Measurements from ENCODE around the gene APOBEC2. TPM values are rescaled to one million over a fixed set of nuclear protein-coding genes. Genes with fewer than 3 reads are reported as not detected.

The APOBEC2 gene
- total and polyA plus RNA-seq, 2 of the 4 experiments (the other 2 are of a cell fraction) = not detected

DNA sequence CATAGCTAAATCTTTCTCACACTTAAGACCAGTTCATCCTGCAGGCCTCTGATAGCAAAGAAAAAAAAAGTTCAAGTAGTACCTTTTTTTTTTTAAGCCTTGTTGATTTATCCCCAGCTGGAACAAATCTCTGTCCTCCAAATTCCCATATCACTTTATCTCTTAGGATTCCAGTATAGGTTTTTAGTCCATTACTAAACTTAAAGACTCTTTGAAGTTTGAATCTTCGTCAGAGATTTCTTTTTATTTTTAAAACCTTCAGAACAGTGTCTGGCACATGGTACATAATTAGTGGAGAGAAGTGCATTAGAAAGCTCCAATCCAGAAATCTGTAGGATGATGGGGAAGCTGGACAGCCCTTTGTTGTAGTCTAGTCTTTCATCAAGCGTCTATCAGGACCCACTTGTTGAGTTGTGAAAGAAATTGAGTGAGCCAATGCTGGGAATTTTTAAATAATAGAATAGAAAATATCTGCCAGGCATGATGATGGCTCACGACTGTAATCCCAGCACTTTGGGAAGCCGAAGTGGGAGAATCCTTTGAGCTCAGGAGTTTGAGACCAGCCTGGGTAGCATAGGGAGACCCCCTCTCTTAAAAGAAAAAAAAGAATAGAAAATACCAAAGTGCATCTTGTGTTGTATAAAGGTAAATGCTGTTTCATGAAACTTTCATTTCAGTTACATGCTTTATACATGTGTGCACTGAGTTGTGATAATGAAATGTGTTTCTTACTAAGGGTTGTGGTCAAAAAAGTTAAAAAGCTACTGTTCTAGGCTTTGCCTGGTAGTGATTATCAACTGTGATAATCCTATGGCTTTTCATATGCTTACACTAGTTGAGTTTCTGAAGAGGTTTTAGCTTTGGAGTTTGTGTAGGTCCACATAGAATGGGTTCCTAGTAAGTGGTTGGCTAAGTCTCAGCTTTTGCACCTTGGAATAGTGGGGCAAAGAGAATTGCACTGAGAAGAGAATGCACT is 22.9 kb downstream of the APOBEC2 start:
- Histone ChIP-seq H4K5ac (ENCODE audit: low read depth, low read length) (no peak overlapping the region), H2BK20ac (ENCODE audit: low read depth, low read length) (no peak overlapping the region), H3K9me1 (ENCODE audit: insufficient read depth, low read length) (peaks cover 6% of the 10 kb centered on the region), H2BK5ac (ENCODE audit: low read depth, low read length, poor library complexity, severe bottlenecking) (no peak overlapping the region), H3K14ac (replicated peaks; ENCODE audit: low read depth, low read length) (no peak overlapping the region), H3K4ac (ENCODE audit: low read depth, low read length) (no peak overlapping the region), H3K23ac (ENCODE audit: low read depth, low read length) (no peak overlapping the region), H4K91ac (ENCODE audit: insufficient read depth, low read depth, low read length) (no peak overlapping the region), H2BK120ac (ENCODE audit: low read depth, low read length) (no peak overlapping the region), H3K27ac (ENCODE audit: insufficient read depth, low read length) (no peak overlapping the region), H3K36me3 (ENCODE audit: control insufficient read depth, insufficient read depth, low read length) (peaks cover 7% of the 10 kb centered on the region), H3K9ac (ENCODE audit: low read depth, low read length) (no peak overlapping the region), H3K18ac (ENCODE audit: low read depth, low read length) (no peak overlapping the region), H4K20me1 (ENCODE audit: insufficient read depth, low read length) (peaks cover 10% of the 10 kb centered on the region), H3K4me3 (ENCODE audit: insufficient read depth, low read depth, low read length) (no peak overlapping the region), H2AK9ac (replicated peaks; ENCODE audit: low read depth, low read length, poor library complexity) (no peak overlapping the region), H3K27me3 (ENCODE audit: control insufficient read depth, insufficient read depth, low read length) (no peaks in the 10 kb centered on the region), H3K79me1 (ENCODE audit: low read depth in 1 of 2, low read length in 2 of 2) (peaks cover 24 to 34% of the 10 kb centered on the region in 2 experiments), H2AFZ (replicated peaks; ENCODE audit: low read length, poor library complexity) (no peak overlapping the region), H3K4me1 (ENCODE audit: control insufficient read depth, insufficient read depth, low read length) (peaks cover 3% of the 10 kb centered on the region), H4K8ac (ENCODE audit: low read depth in 2 of 2, low read length in 2 of 2) (no peak overlapping the region), H2BK15ac (ENCODE audit: low read depth, low read length) (no peak overlapping the region), H3K4me2 (ENCODE audit: low read depth, low read length) (no peak overlapping the region), H2AK5ac (ENCODE audit: low read depth, low read length) (no peak overlapping the region), H3K9me3 (ENCODE audit: control insufficient read depth, insufficient read depth, low read length) (no peaks in the 10 kb centered on the region), H3K56ac (ENCODE audit: extremely low read depth, insufficient read depth, low read length) (no peak overlapping the region)
- TF ChIP-seq RCOR1 (IDR thresholded peaks at IDR 0.05; ENCODE audit: insufficient replicate concordance, low read length) = no peak
- TF ChIP-seq, protein P1, sequence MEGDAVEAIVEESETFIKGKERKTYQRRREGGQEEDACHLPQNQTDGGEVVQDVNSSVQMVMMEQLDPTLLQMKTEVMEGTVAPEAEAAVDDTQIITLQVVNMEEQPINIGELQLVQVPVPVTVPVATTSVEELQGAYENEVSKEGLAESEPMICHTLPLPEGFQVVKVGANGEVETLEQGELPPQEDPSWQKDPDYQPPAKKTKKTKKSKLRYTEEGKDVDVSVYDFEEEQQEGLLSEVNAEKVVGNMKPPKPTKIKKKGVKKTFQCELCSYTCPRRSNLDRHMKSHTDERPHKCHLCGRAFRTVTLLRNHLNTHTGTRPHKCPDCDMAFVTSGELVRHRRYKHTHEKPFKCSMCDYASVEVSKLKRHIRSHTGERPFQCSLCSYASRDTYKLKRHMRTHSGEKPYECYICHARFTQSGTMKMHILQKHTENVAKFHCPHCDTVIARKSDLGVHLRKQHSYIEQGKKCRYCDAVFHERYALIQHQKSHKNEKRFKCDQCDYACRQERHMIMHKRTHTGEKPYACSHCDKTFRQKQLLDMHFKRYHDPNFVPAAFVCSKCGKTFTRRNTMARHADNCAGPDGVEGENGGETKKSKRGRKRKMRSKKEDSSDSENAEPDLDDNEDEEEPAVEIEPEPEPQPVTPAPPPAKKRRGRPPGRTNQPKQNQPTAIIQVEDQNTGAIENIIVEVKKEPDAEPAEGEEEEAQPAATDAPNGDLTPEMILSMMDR (conservative IDR thresholded peaks at IDR 0.05; ENCODE audit: low read depth, low read length) = no peak
- TF ChIP-seq FOS (IDR thresholded peaks at IDR 0.05; ENCODE audit: low read depth, low read length) = no peak
- no peak for TF ChIP-seq BHLHE40 (IDR thresholded peaks at IDR 0.05; ENCODE audit: low read depth, low read length)
- no peak for TF ChIP-seq CHD1 (IDR thresholded peaks at IDR 0.05; ENCODE audit: low read depth, low read length)
- TF ChIP-seq POLR2A (IDR thresholded peaks at IDR 0.05; ENCODE audit: low read depth, low read length) = no peak
- no peak for TF ChIP-seq SMC3 (IDR thresholded peaks at IDR 0.05; ENCODE audit: low read depth, low read length)
- TF ChIP-seq RFX5 (IDR thresholded peaks at IDR 0.05; ENCODE audit: low read depth, low read length) = no peak
- no peak for TF ChIP-seq NFE2L2 (IDR thresholded peaks at IDR 0.05; ENCODE audit: low read depth, low read length)
- TF ChIP-seq, protein P2, sequence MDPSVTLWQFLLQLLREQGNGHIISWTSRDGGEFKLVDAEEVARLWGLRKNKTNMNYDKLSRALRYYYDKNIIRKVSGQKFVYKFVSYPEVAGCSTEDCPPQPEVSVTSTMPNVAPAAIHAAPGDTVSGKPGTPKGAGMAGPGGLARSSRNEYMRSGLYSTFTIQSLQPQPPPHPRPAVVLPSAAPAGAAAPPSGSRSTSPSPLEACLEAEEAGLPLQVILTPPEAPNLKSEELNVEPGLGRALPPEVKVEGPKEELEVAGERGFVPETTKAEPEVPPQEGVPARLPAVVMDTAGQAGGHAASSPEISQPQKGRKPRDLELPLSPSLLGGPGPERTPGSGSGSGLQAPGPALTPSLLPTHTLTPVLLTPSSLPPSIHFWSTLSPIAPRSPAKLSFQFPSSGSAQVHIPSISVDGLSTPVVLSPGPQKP (IDR thresholded peaks at IDR 0.05; ENCODE audit: borderline replicate concordance, low read depth, low read length) = no peak
- TF ChIP-seq, protein P3, sequence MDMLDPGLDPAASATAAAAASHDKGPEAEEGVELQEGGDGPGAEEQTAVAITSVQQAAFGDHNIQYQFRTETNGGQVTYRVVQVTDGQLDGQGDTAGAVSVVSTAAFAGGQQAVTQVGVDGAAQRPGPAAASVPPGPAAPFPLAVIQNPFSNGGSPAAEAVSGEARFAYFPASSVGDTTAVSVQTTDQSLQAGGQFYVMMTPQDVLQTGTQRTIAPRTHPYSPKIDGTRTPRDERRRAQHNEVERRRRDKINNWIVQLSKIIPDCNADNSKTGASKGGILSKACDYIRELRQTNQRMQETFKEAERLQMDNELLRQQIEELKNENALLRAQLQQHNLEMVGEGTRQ (IDR thresholded peaks at IDR 0.05; ENCODE audit: low read depth, low read length) = no peak
- no peak for TF ChIP-seq RAD21 (IDR thresholded peaks at IDR 0.05; ENCODE audit: low read length)
- TF ChIP-seq MXI1 (IDR thresholded peaks at IDR 0.05; ENCODE audit: borderline replicate concordance, low read depth, low read length) = no peak
- ATAC-seq (ENCODE audit: low read depth) = no peak
- dilution Hi-C loops (cut with HindIII; ENCODE audit: low sequenced_read_pairs, unreplicated experiment) = no loop called here
- ChIA-PET POLR2A (ENCODE audit: unreplicated experiment) (no interaction called here), CTCF (no interaction called here)
- intact Hi-C loops (cut with micrococcal nuclease) = no loop called here
- no CpG with 5 or more reads among the region's 4 CpGs for WGBS, 2 experiments (ENCODE audit: extremely low coverage in 2 of 2, insufficient read length in 1 of 2)
- BruUV-seq (replicated peaks) = no TSS peak
- in situ Hi-C loops (cut with MboI; ENCODE audit: low sequenced_read_pairs) = no loop called here
- no peak for DNase-seq
